H1 (cell line): ENCODE data around the gene ZBTB20. TPM values are rescaled to one million over a fixed set of nuclear protein-coding genes. Genes with fewer than 3 reads are reported as not detected.

Experiments used
- CTCF ChIA-PET: fragments of 300-600 bp; sonication (Branson Sonifier 250); formaldehyde crosslinking; loops from one replicate; lab custom pipeline; 2021; ENCODE audit not compliant: partially characterized antibody; lab: Charles Lee
- POLR2A ChIA-PET: fragments of 300-600 bp; sonication (Branson Sonifier 250); formaldehyde crosslinking; loops from one replicate; lab custom pipeline; 2021; ENCODE audit warnings: inconsistent platforms; ENCODE audit not compliant: partially characterized antibody; lab: Charles Lee
- DNase-seq, 2 experiments: peaks; one replicate each; pipeline versions ENCODE4 v3.0.0 to v3.0.0-alpha.2; 2010 to 2022; ENCODE audit warnings: low spot score in 2 of 2, low read depth in 1 of 2, mixed read lengths in 1 of 2
- FAIRE-seq: peaks from 2 replicates; lab custom pipeline; 2011; peaks lifted over from hg19 to GRCh38; lab: Jason Lieb, UNC
- H2AFZ ChIP-seq: 2 replicates; pipeline ENCODE4 v1.8.1; 2012; ENCODE audit warnings: low read length, inconsistent platforms
- H2AK5ac ChIP-seq: 2 replicates; pipeline ENCODE4 v1.6.1; 2013; ENCODE audit warnings: low read depth, low read length
- H2BK120ac ChIP-seq: replicated peaks from 2 replicates; pipeline ENCODE3; 2013; ENCODE audit warnings: low read depth, low read length, inconsistent platforms
- H2BK12ac ChIP-seq: 2 replicates; pipeline ENCODE4 v1.6.1; 2013; ENCODE audit warnings: low read depth, low read length
- H2BK15ac ChIP-seq: 2 replicates; pipeline ENCODE4 v1.6.1; 2013; ENCODE audit warnings: low read length
- H2BK20ac ChIP-seq: 2 replicates; pipeline ENCODE4 v1.6.1; 2013; ENCODE audit warnings: low read length
- H2BK5ac ChIP-seq: 2 replicates; pipeline ENCODE4 v1.6.1; 2013; ENCODE audit warnings: low read depth, low read length
- H3K14ac ChIP-seq: 2 replicates; pipeline ENCODE4 v1.6.1; 2013; ENCODE audit warnings: inconsistent platforms; ENCODE audit not compliant: insufficient read length
- H3K18ac ChIP-seq: 2 replicates; pipeline ENCODE4 v1.6.1; 2013; ENCODE audit warnings: low read length; ENCODE audit errors: extremely low read depth
- H3K23ac ChIP-seq: 2 replicates; pipeline ENCODE4 v1.6.1; 2013; ENCODE audit warnings: inconsistent platforms; ENCODE audit not compliant: insufficient read length
- H3K23me2 ChIP-seq: 2 replicates; pipeline ENCODE4 v1.6.1; 2013; ENCODE audit warnings: low read depth, low read length
- H3K27ac ChIP-seq: 2 replicates; pipeline ENCODE4 v1.6.1; 2011; ENCODE audit warnings: low read depth, low read length, inconsistent platforms
- H3K27me3 ChIP-seq, 4 experiments: replicated peaks in 1 of 4; 1 replicate in 1 of 4; 2 replicates in 3 of 4; pipeline versions ENCODE4 v1.6.1 to v1.8.1; 2011 to 2013; ENCODE audit warnings: low read length in 3 of 4, mild to moderate bottlenecking in 3 of 4, inconsistent platforms in 2 of 4, mixed read lengths in 2 of 4, moderate library complexity in 1 of 4; ENCODE audit not compliant: control insufficient read depth in 3 of 4, insufficient read depth in 3 of 4; ENCODE audit errors: extremely low read depth in 1 of 4
- H3K36me3 ChIP-seq, 4 experiments: 2 replicates each; pipeline versions ENCODE4 v1.6.1 to v1.8.1; 2011 to 2013; ENCODE audit warnings: mild to moderate bottlenecking in 4 of 4, low read length in 3 of 4, moderate library complexity in 2 of 4, control low read depth in 1 of 4, inconsistent platforms in 1 of 4; ENCODE audit not compliant: insufficient read depth in 4 of 4, control insufficient read depth in 2 of 4
- H3K4ac ChIP-seq: replicated peaks from 2 replicates; pipeline ENCODE3; 2013; ENCODE audit warnings: low read length, low read depth, mixed read lengths, inconsistent platforms; ENCODE audit not compliant: insufficient read length
- H3K4me1 ChIP-seq, 4 experiments: replicated peaks in 1 of 4; 1 replicate in 1 of 4; 2 replicates in 3 of 4; pipeline versions ENCODE4 v1.6.1 to v1.8.1; 2011 to 2013; ENCODE audit warnings: low read length in 3 of 4, inconsistent platforms in 2 of 4, mixed read lengths in 1 of 4; ENCODE audit not compliant: insufficient read depth in 4 of 4, control insufficient read depth in 3 of 4
- H3K4me2 ChIP-seq, 2 experiments: 2 replicates each; pipeline versions ENCODE4 v1.6.1 to v1.8.1; 2011 to 2013; ENCODE audit warnings: low read depth in 2 of 2, low read length in 2 of 2, control low read depth in 1 of 2, inconsistent platforms in 1 of 2, mild to moderate bottlenecking in 1 of 2; ENCODE audit not compliant: insufficient read depth in 1 of 2
- H3K4me3 ChIP-seq, 4 experiments: fragments of 200-600, 300-600 bp in 1 of 4; sonication (generic), shearing (Covaris generic), sonication (Bioruptor Twin) in 1 of 4; 2 replicates each; pipeline versions ENCODE4 v1.5.1 to v1.8.1; 2011 to 2016; ENCODE audit warnings: low read length in 4 of 4, low read depth in 3 of 4, control low read depth in 2 of 4, inconsistent platforms in 2 of 4, mild to moderate bottlenecking in 2 of 4, mixed read lengths in 1 of 4, moderate library complexity in 1 of 4; ENCODE audit not compliant: insufficient read depth in 2 of 4; ENCODE audit errors: extremely low read depth in 1 of 4
- H3K56ac ChIP-seq: replicated peaks from 2 replicates; pipeline ENCODE3; 2013; ENCODE audit warnings: low read depth, mild to moderate bottlenecking, mixed read lengths, low read length, inconsistent platforms; ENCODE audit not compliant: insufficient read length
- H3K79me1 ChIP-seq: 2 replicates; pipeline ENCODE4 v1.6.1; 2013; ENCODE audit warnings: low read depth, low read length, control low read depth
- H3K79me2 ChIP-seq, 2 experiments: 2 replicates each; pipeline versions ENCODE4 v1.6.1 to v1.8.1; 2012 to 2013; ENCODE audit warnings: low read length in 2 of 2, mild to moderate bottlenecking in 2 of 2, inconsistent platforms in 1 of 2; ENCODE audit not compliant: insufficient read depth in 2 of 2, control insufficient read depth in 1 of 2
- H3K9ac ChIP-seq, 4 experiments: replicated peaks in 1 of 4; 1 replicate in 1 of 4; 2 replicates in 3 of 4; pipeline versions ENCODE4 v1.6.1 to v1.8.1; 2011 to 2013; ENCODE audit warnings: low read depth in 3 of 4, low read length in 3 of 4, control low read depth in 2 of 4, mild to moderate bottlenecking in 2 of 4, moderate library complexity in 2 of 4, inconsistent platforms in 1 of 4; ENCODE audit errors: extremely low read depth in 1 of 4
- H3K9me3 ChIP-seq, 2 experiments: 2 replicates each; pipeline versions ENCODE4 v1.6.1 to v1.8.1; 2012 to 2013; ENCODE audit warnings: mild to moderate bottlenecking in 2 of 2, moderate library complexity in 2 of 2, control low read depth in 1 of 2, inconsistent platforms in 1 of 2, low read depth in 1 of 2, low read length in 1 of 2, mixed read lengths in 1 of 2; ENCODE audit not compliant: insufficient read depth in 2 of 2
- H4K20me1 ChIP-seq, 2 experiments: replicated peaks in 1 of 2; 2 replicates each; pipeline versions ENCODE3 to v1.8.1; 2011 to 2013; ENCODE audit warnings: inconsistent platforms in 2 of 2, low read length in 2 of 2, mild to moderate bottlenecking in 1 of 2; ENCODE audit not compliant: insufficient read depth in 2 of 2, control insufficient read depth in 1 of 2
- H4K5ac ChIP-seq: 2 replicates; pipeline ENCODE4 v1.6.1; 2013; ENCODE audit warnings: low read length, low read depth, mixed read lengths, inconsistent platforms; ENCODE audit not compliant: insufficient read length
- H4K8ac ChIP-seq: 2 replicates; pipeline ENCODE4 v1.8.0; 2013; ENCODE audit warnings: mild to moderate bottlenecking, moderate library complexity, low read length, inconsistent platforms; ENCODE audit not compliant: insufficient read depth; ENCODE audit errors: extremely low read depth
- H4K91ac ChIP-seq: replicated peaks from 2 replicates; pipeline ENCODE3; 2013; ENCODE audit warnings: low read length, mixed read lengths, inconsistent platforms; ENCODE audit not compliant: insufficient read length
- BRCA1 ChIP-seq: IDR thresholded peaks from 2 replicates; pipeline ENCODE4 v1.6.1; 2012; ENCODE audit warnings: low read depth, low read length, improper control_type of control experiment
- RAD21 ChIP-seq, 2 experiments: IDR thresholded peaks in 1 of 2; conservative IDR thresholded peaks in 1 of 2; 2 replicates each; pipeline ENCODE4 v1.6.1; 2011; ENCODE audit warnings: low read depth in 2 of 2, low read length in 2 of 2, improper control_type of control experiment in 1 of 2, inconsistent platforms in 1 of 2, mild to moderate bottlenecking in 1 of 2, moderate library complexity in 1 of 2
- SUZ12 ChIP-seq: fragments of 200-600 bp; sonication (generic); IDR thresholded peaks from 2 replicates; pipeline ENCODE4 v1.6.1; 2012; ENCODE audit warnings: mild to moderate bottlenecking, inconsistent platforms, low read length, moderate library complexity, mixed read lengths
- TCF12 ChIP-seq: IDR thresholded peaks from 2 replicates; pipeline ENCODE4 v1.6.1; 2011; ENCODE audit warnings: low read depth, mild to moderate bottlenecking, low read length
- WGBS, 2 experiments: shearing (Covaris generic) in 1 of 2; methylation state at CpG; one replicate each; pipeline versions ENCODE4 v1.1.6 to v1.1.7; 2013 to 2015; ENCODE audit warnings: low lambda C conversion rate in 2 of 2, mixed read lengths in 2 of 2, inconsistent platforms in 1 of 2, low coverage in 1 of 2, missing lambda C conversion rate in 1 of 2; ENCODE audit not compliant: insufficient replicate concordance in 2 of 2, insufficient coverage in 1 of 2, insufficient read length in 1 of 2; ENCODE audit errors: extremely low coverage in 1 of 2, missing lambda C conversion rate in 1 of 2; 5-methylcytosine and 5-hydroxymethylcytosine counted together
- polyA plus RNA-seq, 7 experiments: library from polyadenylated mRNA; depleted of rRNA in 3 of 7; stranded (reverse) in 5 of 7; unstranded in 2 of 7; fragments of >200 nt in 5 of 7; fragments of 200-250 nt in 2 of 7; gene quantifications; 1 replicate in 5 of 7; 2 replicates in 1 of 7; 4 replicates in 1 of 7; pipeline versions ENCODE4 v1.2.1 to v1.2.3, GENCODE V29; 2011 to 2013; ENCODE audit warnings: missing spikeins in 2 of 7, mixed read lengths in 2 of 7
- total RNA-seq: library from RNA; stranded (reverse); fragmentation: NEBNext Ultra II Directional; extraction: Animal tissue kit (Norgen Biotek cat#: 25700); gene quantifications from 2 replicates; pipeline ENCODE4 v1.2.1, GENCODE V29; 2021

The ZBTB20 gene
- total and polyA plus RNA-seq, 2 of the 8 experiments (the other 6 are each of a cell fraction or from before 2014, with no cell fraction given), result 0.35 to 1.3 TPM

DNA sequence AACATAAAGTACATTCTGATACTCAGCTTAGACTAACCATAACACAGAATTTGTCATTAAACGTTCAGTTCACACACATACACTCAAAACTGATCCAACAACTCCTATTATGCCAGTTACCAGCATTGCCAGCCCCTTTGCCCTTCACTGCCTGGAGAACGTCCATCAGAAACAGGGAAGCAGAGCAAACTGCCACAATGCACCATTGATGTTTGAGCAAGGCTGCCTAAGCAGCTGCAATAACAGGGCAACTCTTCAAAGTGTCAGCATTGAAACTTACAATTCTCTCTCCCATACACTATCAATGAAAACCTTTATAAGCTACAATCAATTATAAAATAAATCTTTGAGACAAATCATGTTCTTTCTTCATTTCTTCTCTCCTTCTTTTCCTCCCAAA, 85.1 kb downstream of the ZBTB20 start:
- H3K9ac ChIP-seq, result no peak overlapping the region
- FAIRE-seq (no peak), DNase-seq (no peak)
- no peak overlapping the region for H4K91ac ChIP-seq
- H3K14ac ChIP-seq, result no peak overlapping the region
- no peak overlapping the region for H3K27ac ChIP-seq
- no peaks in the 10 kb centered on the region for H3K79me1 ChIP-seq
- no peak overlapping the region for H2BK15ac ChIP-seq
- no peak overlapping the region for H2BK120ac ChIP-seq
- TF ChIP-seq TCF12 (no peak), RAD21 (IDR thresholded peaks at IDR 0.05 in 1 of 2, conservative IDR thresholded peaks at IDR 0.05 in 1 of 2; ENCODE audit: low read depth in 2 of 2, low read length in 2 of 2) (no peak), BRCA1 (no peak), SUZ12 (no peak)
- TF ChIP-seq, all 59 proteins: peak for 0
- Histone ChIP-seq H4K20me1 (no peaks in the 10 kb centered on the region), H2BK12ac (no peak overlapping the region), H3K23me2 (no peaks in the 10 kb centered on the region; the same call in 1 of the 2 replicates), H2BK20ac (no peak overlapping the region), H4K8ac (no peak overlapping the region), H4K5ac (no peak overlapping the region), H3K4ac (no peak overlapping the region), H3K56ac (no peak overlapping the region), H3K9me3 (no peaks in the 10 kb centered on the region), H2AFZ (no peak overlapping the region), H3K36me3 (no peaks in the 10 kb centered on the region), H3K27me3 (no peaks in the 10 kb centered on the region), H3K4me3 (no peak overlapping the region), H3K23ac (no peak overlapping the region), H3K18ac (no peak overlapping the region), H2BK5ac (no peak overlapping the region), H2AK5ac (no peak overlapping the region), H3K4me1 (no peaks in the 10 kb centered on the region), H3K79me2 (no peaks in the 10 kb centered on the region), H3K4me2 (no peak overlapping the region)
- ChIA-PET POLR2A (no interaction called here), CTCF (no interaction called here)
- WGBS, 2 experiments, result 68% methylated on average over 2 of the region's 2 CpGs; no CpG with 5 or more reads in 1 of the 2 experiments
